Liver (tissue), 9 donors: ENCODE results near the gene SCAP. TPM values are rescaled to one million over a fixed set of nuclear protein-coding genes. Genes with fewer than 3 reads are reported as not detected.

Experiments used
- DNase-seq: peaks from one replicate; pipeline ENCODE4 v3.0.0-alpha.2; 2017; ENCODE audit warnings: low spot score
- H3K27ac ChIP-seq, 2 donors: one replicate each; pipeline ENCODE4 v1.7.0; 2013; ENCODE audit warnings: inconsistent platforms in 2 of 2, low read length in 2 of 2, control low read depth in 1 of 2, low read depth in 1 of 2, mild to moderate bottlenecking in 1 of 2
- H3K27me3 ChIP-seq, 4 donors: one replicate each; pipeline versions ENCODE4 v1.6.1 to v1.7.0; 2013; ENCODE audit warnings: low read length in 3 of 4, inconsistent platforms in 1 of 4, mild to moderate bottlenecking in 1 of 4, moderate library complexity in 1 of 4; ENCODE audit not compliant: control insufficient read depth in 4 of 4, insufficient read depth in 4 of 4
- H3K36me3 ChIP-seq, 4 donors: one replicate each; pipeline versions ENCODE4 v1.6.1 to v1.7.0; 2013; ENCODE audit warnings: low read length in 3 of 4, mild to moderate bottlenecking in 3 of 4, low read depth in 1 of 4, moderate library complexity in 1 of 4; ENCODE audit not compliant: control insufficient read depth in 4 of 4, insufficient read depth in 3 of 4
- H3K4me1 ChIP-seq, 4 donors: one replicate each; pipeline versions ENCODE4 v1.6.1 to v1.7.0; 2013; ENCODE audit warnings: low read length in 3 of 4, mild to moderate bottlenecking in 3 of 4, moderate library complexity in 1 of 4; ENCODE audit not compliant: control insufficient read depth in 4 of 4, insufficient read depth in 4 of 4
- H3K4me3 ChIP-seq, 3 donors: one replicate each; pipeline versions ENCODE4 v1.6.1 to v1.7.0; 2013; ENCODE audit warnings: low read length in 3 of 3, control low read depth in 1 of 3, low read depth in 1 of 3, mild to moderate bottlenecking in 1 of 3
- H3K9ac ChIP-seq, 2 donors: one replicate each; pipeline ENCODE4 v1.7.0; 2013; ENCODE audit warnings: low read length in 2 of 2, mild to moderate bottlenecking in 2 of 2, moderate library complexity in 2 of 2, control low read depth in 1 of 2, low read depth in 1 of 2
- H3K9me3 ChIP-seq, 4 donors: one replicate each; pipeline versions ENCODE4 v1.6.1 to v1.7.0; 2013; ENCODE audit warnings: low read length in 3 of 4; ENCODE audit not compliant: control insufficient read depth in 4 of 4
- ATF3 ChIP-seq: IDR thresholded peaks from 2 replicates; pipeline ENCODE4 v1.6.1; 2016; ENCODE audit warnings: antibody characterized with exemption
- CTCF ChIP-seq: fragments of 150-350 bp; IDR thresholded peaks from 2 replicates; pipeline ENCODE4 v1.5.1; 2017; ENCODE audit warnings: improper control_type of control experiment, low read depth, low read length; ENCODE audit not compliant: missing input control
- EGR1 ChIP-seq, 2 donors: IDR thresholded peaks; 2 replicates each; pipeline ENCODE4 v1.6.1; 2016 to 2018; ENCODE audit warnings: antibody characterized with exemption in 2 of 2, low read depth in 2 of 2
- FOXA1 ChIP-seq: IDR thresholded peaks from 2 replicates; pipeline ENCODE4 v1.6.1; 2016; ENCODE audit warnings: antibody characterized with exemption
- FOXA2 ChIP-seq: IDR thresholded peaks from 2 replicates; pipeline ENCODE4 v1.6.1; 2016; ENCODE audit warnings: antibody characterized with exemption
- GABPA ChIP-seq, 2 donors: IDR thresholded peaks in 1 of 2; conservative IDR thresholded peaks in 1 of 2; 2 replicates each; pipeline ENCODE4 v1.6.1; 2016; ENCODE audit warnings: antibody characterized with exemption in 2 of 2, mild to moderate bottlenecking in 1 of 2, moderate library complexity in 1 of 2
- HNF4A ChIP-seq, 2 donors: conservative IDR thresholded peaks; 2 replicates each; pipeline ENCODE4 v1.6.1; 2016; ENCODE audit warnings: antibody characterized with exemption in 2 of 2, mild to moderate bottlenecking in 2 of 2
- HNF4G ChIP-seq: IDR thresholded peaks from 2 replicates; pipeline ENCODE4 v1.6.1; 2016; ENCODE audit warnings: antibody characterized with exemption
- JUND ChIP-seq, 2 donors: IDR thresholded peaks; 2 replicates each; pipeline ENCODE4 v1.6.1; 2016; ENCODE audit warnings: antibody characterized with exemption in 2 of 2
- MAX ChIP-seq: IDR thresholded peaks from 2 replicates; pipeline ENCODE4 v1.6.1; 2016; ENCODE audit warnings: antibody characterized with exemption
- NR2F2 ChIP-seq: IDR thresholded peaks from 2 replicates; pipeline ENCODE4 v1.6.1; 2016; ENCODE audit warnings: antibody characterized with exemption
- RAD21 ChIP-seq, 2 donors: IDR thresholded peaks; 2 replicates each; pipeline ENCODE4 v1.6.1; 2016; ENCODE audit warnings: antibody characterized with exemption in 2 of 2, mild to moderate bottlenecking in 2 of 2
- RXRA ChIP-seq, 2 donors: IDR thresholded peaks; 2 replicates each; pipeline ENCODE4 v1.6.1; 2017 to 2018; ENCODE audit warnings: antibody characterized with exemption in 2 of 2, mild to moderate bottlenecking in 1 of 2
- SP1 ChIP-seq: IDR thresholded peaks from 2 replicates; pipeline ENCODE4 v1.6.1; 2018; ENCODE audit warnings: antibody characterized with exemption, mild to moderate bottlenecking
- TAF1 ChIP-seq: conservative IDR thresholded peaks from 2 replicates; pipeline ENCODE4 v1.6.1; 2016; ENCODE audit warnings: antibody characterized with exemption, mild to moderate bottlenecking
- YY1 ChIP-seq: IDR thresholded peaks from 2 replicates; pipeline ENCODE4 v1.6.1; 2016; ENCODE audit warnings: antibody characterized with exemption, mild to moderate bottlenecking
- WGBS: extraction: QIAGEN DNeasy Blood & Tissue Kit; methylation state at CpG from one replicate; pipeline ENCODE4 v1.1.7; 2013; 5-methylcytosine and 5-hydroxymethylcytosine counted together
- polyA plus RNA-seq, 2 donors: library from polyadenylated mRNA; stranded (reverse) in 1 of 2; unstranded in 1 of 2; fragments of 200-250 nt in 1 of 2; fragments of >200 nt in 1 of 2; fragmentation: Nextera tagmentation in 1 of 2; extraction: Ambion mirVana in 1 of 2; gene quantifications; one replicate each; pipeline versions ENCODE4 v1.2.1 to v1.2.3, GENCODE V29; 2013 to 2015
- total RNA-seq, 2 donors: library from RNA; depleted of rRNA; stranded (reverse); fragments of >200 nt; gene quantifications; one replicate each; pipeline ENCODE4 v1.2.3, GENCODE V29; 2014
- TF ChIP-seq, protein P1 (sequence below): IDR thresholded peaks from 2 replicates; pipeline ENCODE4 v1.6.1; 2016; ENCODE audit warnings: antibody characterized with exemption
- donor health status: healthy.
- donor health status: healthy.
- donor health status: healthy.
- donor health status: healthy.
- donor health status: healthy.

Gene SCAP
- total and polyA plus RNA-seq, 4 donors: 25.9 to 84.8 (median 59.3) TPM

- no peak for TF ChIP-seq FOXA1
- no peak for TF ChIP-seq JUND (IDR thresholded peaks at IDR 0.05)
- no peak for TF ChIP-seq NR2F2
- no peak for TF ChIP-seq HNF4A (conservative IDR thresholded peaks at IDR 0.05)
- TF ChIP-seq YY1: no peak
- no peak for TF ChIP-seq ATF3
- no peak for TF ChIP-seq FOXA2
- TF ChIP-seq GABPA (IDR thresholded peaks at IDR 0.05 in 1 of 2, conservative IDR thresholded peaks at IDR 0.05 in 1 of 2): no peak
- TF ChIP-seq, protein P1, sequence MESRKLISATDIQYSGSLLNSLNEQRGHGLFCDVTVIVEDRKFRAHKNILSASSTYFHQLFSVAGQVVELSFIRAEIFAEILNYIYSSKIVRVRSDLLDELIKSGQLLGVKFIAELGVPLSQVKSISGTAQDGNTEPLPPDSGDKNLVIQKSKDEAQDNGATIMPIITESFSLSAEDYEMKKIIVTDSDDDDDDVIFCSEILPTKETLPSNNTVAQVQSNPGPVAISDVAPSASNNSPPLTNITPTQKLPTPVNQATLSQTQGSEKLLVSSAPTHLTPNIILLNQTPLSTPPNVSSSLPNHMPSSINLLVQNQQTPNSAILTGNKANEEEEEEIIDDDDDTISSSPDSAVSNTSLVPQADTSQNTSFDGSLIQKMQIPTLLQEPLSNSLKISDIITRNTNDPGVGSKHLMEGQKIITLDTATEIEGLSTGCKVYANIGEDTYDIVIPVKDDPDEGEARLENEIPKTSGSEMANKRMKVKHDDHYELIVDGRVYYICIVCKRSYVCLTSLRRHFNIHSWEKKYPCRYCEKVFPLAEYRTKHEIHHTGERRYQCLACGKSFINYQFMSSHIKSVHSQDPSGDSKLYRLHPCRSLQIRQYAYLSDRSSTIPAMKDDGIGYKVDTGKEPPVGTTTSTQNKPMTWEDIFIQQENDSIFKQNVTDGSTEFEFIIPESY: no peak
- TF ChIP-seq RXRA (IDR thresholded peaks at IDR 0.05): no peak
- no peak for TF ChIP-seq CTCF
- TF ChIP-seq MAX: no peak
- TF ChIP-seq HNF4G: no peak
- no peak for TF ChIP-seq SP1
- no peak for TF ChIP-seq RAD21 (IDR thresholded peaks at IDR 0.05)
- no peak for TF ChIP-seq TAF1
- DNase-seq: no peak
- Histone ChIP-seq H3K27me3 (no peaks in the 10 kb centered on the region), H3K4me1 (peaks cover 0 to 1% (median 0%) of the 10 kb centered on the region in 4 donors), H3K4me3 (no peak overlapping the region), H3K27ac (no peak overlapping the region), H3K9me3 (no peaks in the 10 kb centered on the region), H3K36me3 (peaks cover 15 to 68% (median 34%) of the 10 kb centered on the region in 4 donors), H3K9ac (no peak overlapping the region)
- 92% methylated on average over 15 of the region's 15 CpGs for WGBS
These were observed 66.5 kb downstream of the SCAP start for GRCh38 chr3:47409284-47409683.

- no peak for DNase-seq
- 97% methylated on average over 15 of the region's 15 CpGs for WGBS
- H3K9ac ChIP-seq: no peak overlapping the region
- no peaks in the 10 kb centered on the region for H3K9me3 ChIP-seq
- H3K27ac ChIP-seq: no peak overlapping the region
- peaks cover 0 to 1% (median 0%) of the 10 kb centered on the region in 4 donors for H3K4me1 ChIP-seq
- H3K27me3 ChIP-seq: no peaks in the 10 kb centered on the region
- H3K4me3 ChIP-seq: no peak overlapping the region
- peaks cover 15 to 63% (median 30%) of the 10 kb centered on the region in 4 donors for H3K36me3 ChIP-seq
- TF ChIP-seq RXRA (IDR thresholded peaks at IDR 0.05) (no peak), CTCF (no peak), HNF4A (conservative IDR thresholded peaks at IDR 0.05) (no peak), HNF4G (no peak), EGR1 (IDR thresholded peaks at IDR 0.05; ENCODE audit: low read depth in 2 of 2) (no peak)
These were observed 66.9 kb downstream of the SCAP start for GRCh38 chr3:47408839-47409229.
